22Rv1 (cell line): Measurements from ENCODE around the gene TMEM117.

Source experiments
- ZFX ChIP-seq: fragments of 450-650 bp; IDR thresholded peaks from 2 replicates; pipeline ENCODE4 v1.6.1; 2017; ENCODE audit warnings: antibody characterized with exemption, borderline replicate concordance
- TF ChIP-seq, protein P1 (sequence below): fragments of 450-650 bp; IDR thresholded peaks from 2 replicates; pipeline ENCODE4 v1.5.1; 2017; ENCODE audit warnings: mild to moderate bottlenecking

GRCh38 chr12:44259890-44260289, 424.0 kb downstream of the TMEM117 start:
- TF ChIP-seq, protein P1, sequence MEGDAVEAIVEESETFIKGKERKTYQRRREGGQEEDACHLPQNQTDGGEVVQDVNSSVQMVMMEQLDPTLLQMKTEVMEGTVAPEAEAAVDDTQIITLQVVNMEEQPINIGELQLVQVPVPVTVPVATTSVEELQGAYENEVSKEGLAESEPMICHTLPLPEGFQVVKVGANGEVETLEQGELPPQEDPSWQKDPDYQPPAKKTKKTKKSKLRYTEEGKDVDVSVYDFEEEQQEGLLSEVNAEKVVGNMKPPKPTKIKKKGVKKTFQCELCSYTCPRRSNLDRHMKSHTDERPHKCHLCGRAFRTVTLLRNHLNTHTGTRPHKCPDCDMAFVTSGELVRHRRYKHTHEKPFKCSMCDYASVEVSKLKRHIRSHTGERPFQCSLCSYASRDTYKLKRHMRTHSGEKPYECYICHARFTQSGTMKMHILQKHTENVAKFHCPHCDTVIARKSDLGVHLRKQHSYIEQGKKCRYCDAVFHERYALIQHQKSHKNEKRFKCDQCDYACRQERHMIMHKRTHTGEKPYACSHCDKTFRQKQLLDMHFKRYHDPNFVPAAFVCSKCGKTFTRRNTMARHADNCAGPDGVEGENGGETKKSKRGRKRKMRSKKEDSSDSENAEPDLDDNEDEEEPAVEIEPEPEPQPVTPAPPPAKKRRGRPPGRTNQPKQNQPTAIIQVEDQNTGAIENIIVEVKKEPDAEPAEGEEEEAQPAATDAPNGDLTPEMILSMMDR = no peak
- TF ChIP-seq ZFX = no peak
